ENCODE results near the gene ADAR.

The ADAR gene

DNA sequence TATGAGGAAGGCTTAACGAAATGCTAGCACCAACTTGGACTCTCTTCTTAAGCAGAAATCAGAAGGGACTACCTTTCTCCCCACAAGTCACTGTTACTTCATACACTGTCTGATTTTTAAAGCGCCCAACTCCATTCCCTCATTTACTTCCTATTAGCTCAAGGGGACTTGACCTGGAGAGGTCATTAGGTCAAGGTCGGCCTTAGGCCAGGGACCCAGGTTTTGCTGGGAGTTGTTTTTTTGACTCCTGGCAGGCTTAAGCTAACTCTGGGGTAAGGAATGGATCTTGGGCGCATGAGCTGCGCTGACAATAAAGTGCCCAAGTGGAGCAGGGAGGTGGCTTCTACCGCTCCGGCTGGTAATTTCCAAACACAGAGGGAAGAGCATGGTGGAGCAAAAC is 16.8 kb downstream of the ADAR start:
- Histone ChIP-seq H3K9me3 (ENCODE audit: control insufficient read depth, low read length) (no peaks in the 10 kb centered on the region), H3K27me3 (ENCODE audit: control insufficient read depth, insufficient read depth, low read length) (no peaks in the 10 kb centered on the region), H3K4me1 (ENCODE audit: control insufficient read depth, insufficient read depth, low read length) (no peaks in the 10 kb centered on the region), H3K9ac (ENCODE audit: low read length) (no peak overlapping the region), H3K4me3 (ENCODE audit: low read length) (no peak overlapping the region), H3K36me3 (ENCODE audit: control insufficient read depth, insufficient read depth, low read length) (peaks cover 49% of the 10 kb centered on the region)

DNA sequence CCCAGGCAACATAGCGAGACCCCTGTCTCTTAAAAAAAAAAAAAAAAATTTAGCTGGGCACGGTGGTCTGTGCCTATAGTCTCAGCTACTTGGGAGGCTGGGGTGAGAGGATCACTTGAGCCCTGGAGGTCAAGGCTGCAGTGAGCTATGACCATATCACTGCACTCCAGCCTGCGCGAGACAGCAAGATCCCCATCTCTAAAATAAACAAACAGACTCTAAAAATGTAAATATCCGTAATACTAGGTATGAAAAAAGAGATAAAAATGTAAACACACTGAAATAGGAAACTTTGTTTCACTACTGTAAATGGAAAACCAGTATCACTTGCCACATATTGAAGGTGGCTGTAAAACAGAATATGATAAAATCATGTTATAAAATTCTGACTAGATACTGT is 17.2 kb downstream of the ADAR start:
- Histone ChIP-seq H3K36me3 (ENCODE audit: control insufficient read depth, insufficient read depth, low read length) (peaks cover 51% of the 10 kb centered on the region), H3K9ac (ENCODE audit: low read length) (no peak overlapping the region), H3K27me3 (ENCODE audit: control insufficient read depth, insufficient read depth, low read length) (no peaks in the 10 kb centered on the region), H3K4me3 (ENCODE audit: low read length) (no peak overlapping the region), H3K4me1 (ENCODE audit: control insufficient read depth, insufficient read depth, low read length) (no peaks in the 10 kb centered on the region), H3K9me3 (ENCODE audit: control insufficient read depth, low read length) (no peaks in the 10 kb centered on the region)

DNA sequence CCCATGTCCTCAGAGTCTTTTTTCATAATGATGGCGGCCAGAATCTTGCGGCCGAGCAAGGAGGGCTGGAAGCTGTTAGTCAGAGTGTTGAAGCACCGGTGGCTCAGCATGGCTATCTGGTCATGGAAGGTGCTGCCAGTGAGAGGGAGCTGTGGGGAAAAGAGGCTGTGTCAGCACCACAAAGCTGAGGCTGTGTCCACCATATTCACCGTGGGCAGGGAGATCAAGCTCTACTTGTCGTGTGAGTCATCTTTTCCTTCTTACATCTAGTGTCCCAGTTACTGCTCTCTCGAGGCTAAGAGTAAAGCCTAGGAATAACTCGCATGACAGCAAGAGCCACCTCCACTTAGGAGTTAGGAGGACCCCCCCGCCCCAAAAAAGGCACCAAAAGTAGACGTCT is 18.2 kb downstream of the ADAR start:
- Histone ChIP-seq H3K27me3 (ENCODE audit: control insufficient read depth, insufficient read depth, low read length) (no peaks in the 10 kb centered on the region), H3K4me1 (ENCODE audit: control insufficient read depth, insufficient read depth, low read length) (no peaks in the 10 kb centered on the region), H3K36me3 (ENCODE audit: control insufficient read depth, insufficient read depth, low read length) (peaks cover 55% of the 10 kb centered on the region)

DNA sequence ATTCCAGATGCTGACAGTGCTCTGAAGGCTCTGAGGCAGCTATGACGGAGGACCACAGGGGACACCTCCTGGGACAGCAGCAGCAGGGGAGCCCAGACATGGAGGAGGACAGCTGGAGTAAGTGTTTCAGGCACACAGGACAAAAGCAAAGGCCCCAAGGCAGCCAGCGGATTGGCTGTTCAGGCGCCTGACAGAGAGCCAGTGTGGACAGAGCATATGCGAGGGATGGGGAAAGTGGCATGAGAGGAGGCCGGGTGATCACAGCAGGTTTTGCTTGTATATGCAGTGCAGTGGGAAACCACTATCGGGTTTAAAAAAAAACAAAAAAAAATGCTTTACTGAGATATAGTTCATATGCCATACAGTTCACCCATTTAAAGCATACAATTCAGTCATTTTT is 21.3 kb downstream of the ADAR start:
- H3K36me3 ChIP-seq (ENCODE audit: control insufficient read depth, insufficient read depth, low read length) = peaks cover 63% of the 10 kb centered on the region
- no peaks in the 10 kb centered on the region for H3K4me1 ChIP-seq (ENCODE audit: control insufficient read depth, insufficient read depth, low read length)

More for the DNA sequence above, 18.2 kb downstream of the ADAR start:
- Histone ChIP-seq H3K9ac (ENCODE audit: low read length) (no peak overlapping the region), H3K4me3 (ENCODE audit: low read length) (no peak overlapping the region), H3K9me3 (ENCODE audit: control insufficient read depth, low read length) (no peaks in the 10 kb centered on the region)

DNA sequence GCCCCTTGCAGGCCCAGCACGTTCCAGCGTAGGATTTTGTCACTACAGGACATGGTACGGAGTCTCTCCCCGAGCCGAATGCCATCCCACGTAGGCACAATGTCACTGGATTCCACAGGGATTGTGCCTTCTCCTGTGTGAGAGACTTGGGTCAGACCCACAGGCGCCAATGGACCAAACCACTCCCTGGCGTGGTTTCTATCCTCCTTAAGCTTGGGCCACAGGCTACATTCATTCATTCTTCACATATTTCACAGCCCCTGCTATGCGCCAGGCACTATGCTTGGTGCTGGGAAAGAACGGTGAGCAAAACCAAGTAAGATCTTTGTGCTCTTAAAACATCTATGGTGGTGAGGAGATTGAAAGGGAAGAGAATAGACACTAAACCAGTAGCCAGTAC is 21.8 kb downstream of the ADAR start:
- Histone ChIP-seq H3K4me1 (ENCODE audit: control insufficient read depth, insufficient read depth, low read length) (no peaks in the 10 kb centered on the region), H3K9ac (ENCODE audit: low read length) (no peak overlapping the region), H3K9me3 (ENCODE audit: control insufficient read depth, low read length) (no peaks in the 10 kb centered on the region), H3K4me3 (ENCODE audit: low read length) (no peak overlapping the region), H3K27me3 (ENCODE audit: control insufficient read depth, insufficient read depth, low read length) (no peaks in the 10 kb centered on the region), H3K36me3 (ENCODE audit: control insufficient read depth, insufficient read depth, low read length) (peaks cover 63% of the 10 kb centered on the region)

More for the DNA sequence above, 21.3 kb downstream of the ADAR start:
- no peak overlapping the region for H3K9ac ChIP-seq (ENCODE audit: low read length)
- H3K4me3 ChIP-seq (ENCODE audit: low read length) = no peak overlapping the region
- no peaks in the 10 kb centered on the region for H3K9me3 ChIP-seq (ENCODE audit: control insufficient read depth, low read length)
- no peaks in the 10 kb centered on the region for H3K27me3 ChIP-seq (ENCODE audit: control insufficient read depth, insufficient read depth, low read length)

DNA sequence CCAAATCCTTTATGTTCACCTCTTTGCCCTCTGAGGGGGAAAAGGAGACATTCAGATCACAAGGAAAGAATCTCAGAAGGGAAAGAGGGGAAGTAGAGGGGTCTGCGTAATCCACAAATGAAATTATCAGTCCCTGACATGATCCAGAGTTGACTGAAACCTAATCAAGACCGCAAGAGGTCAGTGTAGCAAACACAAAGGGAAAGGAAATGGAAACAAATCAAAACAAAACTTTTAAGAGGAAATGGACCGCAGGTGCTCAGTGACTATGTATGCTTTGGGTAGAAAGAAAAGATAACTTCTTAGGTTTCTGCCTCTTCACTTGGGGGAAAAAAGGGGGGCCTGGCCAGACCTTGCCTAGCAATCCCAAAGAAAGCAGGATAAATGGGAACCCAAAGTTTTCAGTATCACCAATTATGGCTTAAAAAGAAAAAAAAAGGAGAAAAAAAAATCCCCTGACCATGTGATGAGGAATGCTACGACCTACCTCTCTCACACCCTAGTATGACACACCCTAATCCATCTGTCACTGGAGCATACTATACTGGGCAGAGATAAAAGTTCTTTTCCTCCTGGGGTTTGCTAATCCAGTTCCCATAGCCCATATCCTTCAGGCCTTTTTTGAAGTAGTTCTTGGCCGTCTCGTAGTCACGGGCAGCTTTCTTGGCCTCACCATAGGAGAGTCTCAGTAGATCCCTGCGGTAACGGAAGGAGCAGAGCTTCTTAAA is 23.6 kb downstream of the ADAR start:
- Histone ChIP-seq H3K4me1 (ENCODE audit: control insufficient read depth, insufficient read depth, low read length) (no peaks in the 10 kb centered on the region), H3K9me3 (ENCODE audit: control insufficient read depth, low read length) (no peaks in the 10 kb centered on the region), H3K9ac (ENCODE audit: low read length) (no peak overlapping the region), H3K4me3 (ENCODE audit: low read length) (no peak overlapping the region), H3K36me3 (ENCODE audit: control insufficient read depth, insufficient read depth, low read length) (peaks cover 54% of the 10 kb centered on the region), H3K27me3 (ENCODE audit: control insufficient read depth, insufficient read depth, low read length) (no peaks in the 10 kb centered on the region)

DNA sequence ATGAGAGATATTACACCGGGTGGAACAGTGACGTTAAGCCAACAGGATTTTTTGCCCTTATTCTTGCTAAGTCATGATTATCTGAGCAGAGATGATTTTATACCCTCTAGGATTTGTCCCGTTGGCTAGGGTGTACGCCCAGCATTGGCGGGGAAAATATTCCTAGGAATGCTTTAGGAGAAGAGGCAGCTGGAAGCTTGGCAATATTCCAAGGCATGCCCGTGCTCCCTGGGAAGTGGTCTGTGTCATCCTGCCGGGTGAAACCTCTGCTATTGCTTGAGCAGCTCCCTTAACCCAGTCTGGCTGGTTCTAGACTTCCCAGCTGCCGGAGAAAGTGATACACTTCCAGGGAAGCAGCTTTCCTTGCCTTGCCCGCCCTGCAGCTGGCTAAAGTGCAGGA is 24.2 kb downstream of the ADAR start:
- no peaks in the 10 kb centered on the region for H3K9me3 ChIP-seq (ENCODE audit: control insufficient read depth, low read length)
- no peak overlapping the region for H3K9ac ChIP-seq (ENCODE audit: low read length)
- H3K27me3 ChIP-seq (ENCODE audit: control insufficient read depth, insufficient read depth, low read length) = no peaks in the 10 kb centered on the region
- no peak overlapping the region for H3K4me3 ChIP-seq (ENCODE audit: low read length)
- peaks cover 49% of the 10 kb centered on the region for H3K36me3 ChIP-seq (ENCODE audit: control insufficient read depth, insufficient read depth, low read length)
- H3K4me1 ChIP-seq (ENCODE audit: control insufficient read depth, insufficient read depth, low read length) = no peaks in the 10 kb centered on the region

DNA sequence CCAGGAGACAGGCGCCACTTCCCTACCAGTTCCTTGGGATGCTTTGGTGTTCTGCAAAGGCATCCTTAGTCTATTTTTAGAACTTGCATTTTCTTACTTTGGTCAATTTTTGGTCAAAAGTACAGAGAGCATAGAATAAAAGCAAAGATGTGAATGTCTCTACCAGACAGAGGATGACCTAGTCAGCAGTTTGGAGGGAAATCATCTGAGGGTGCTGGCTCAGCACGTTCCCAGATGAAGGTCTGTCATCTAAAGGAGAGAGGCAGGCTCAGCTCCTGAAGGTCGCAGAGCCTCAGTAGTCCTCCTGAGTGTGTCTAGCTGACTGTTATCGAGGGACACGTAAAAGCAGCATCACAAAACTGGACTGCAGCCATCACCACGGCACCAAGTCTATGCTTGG is 25.1 kb downstream of the ADAR start:
- H3K4me3 ChIP-seq (ENCODE audit: low read length) = no peak overlapping the region
- H3K4me1 ChIP-seq (ENCODE audit: control insufficient read depth, insufficient read depth, low read length) = no peaks in the 10 kb centered on the region
- peaks cover 40% of the 10 kb centered on the region for H3K36me3 ChIP-seq (ENCODE audit: control insufficient read depth, insufficient read depth, low read length)
- H3K9ac ChIP-seq (ENCODE audit: low read length) = no peak overlapping the region
- H3K27me3 ChIP-seq (ENCODE audit: control insufficient read depth, insufficient read depth, low read length) = no peaks in the 10 kb centered on the region
- H3K9me3 ChIP-seq (ENCODE audit: control insufficient read depth, low read length) = no peaks in the 10 kb centered on the region

DNA sequence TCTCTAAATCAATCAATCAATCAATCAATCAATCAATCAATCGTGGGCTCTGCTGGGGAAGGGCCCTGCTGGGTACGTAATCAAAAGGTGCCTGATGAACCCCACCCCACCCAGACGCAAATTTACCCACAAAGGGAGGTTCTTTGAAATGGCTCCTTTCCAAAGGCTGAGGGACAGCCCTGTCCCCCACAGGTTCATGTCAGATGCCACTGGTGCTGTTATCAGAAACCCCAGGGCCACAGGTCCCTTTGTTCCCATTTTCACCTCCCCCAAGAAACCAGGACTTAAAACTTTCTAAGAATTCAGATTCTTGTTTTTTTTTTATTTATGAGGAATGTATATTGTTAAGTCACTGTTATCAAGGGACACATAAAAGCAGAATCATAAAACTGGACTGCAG is 26.2 kb downstream of the ADAR start:
- H3K4me1 ChIP-seq (ENCODE audit: control insufficient read depth, insufficient read depth, low read length) = no peaks in the 10 kb centered on the region
- H3K4me3 ChIP-seq (ENCODE audit: low read length) = no peak overlapping the region
- no peaks in the 10 kb centered on the region for H3K9me3 ChIP-seq (ENCODE audit: control insufficient read depth, low read length)
- H3K9ac ChIP-seq (ENCODE audit: low read length) = no peak overlapping the region
- peaks cover 34% of the 10 kb centered on the region for H3K36me3 ChIP-seq (ENCODE audit: control insufficient read depth, insufficient read depth, low read length)
- H3K27me3 ChIP-seq (ENCODE audit: control insufficient read depth, insufficient read depth, low read length) = no peaks in the 10 kb centered on the region

DNA sequence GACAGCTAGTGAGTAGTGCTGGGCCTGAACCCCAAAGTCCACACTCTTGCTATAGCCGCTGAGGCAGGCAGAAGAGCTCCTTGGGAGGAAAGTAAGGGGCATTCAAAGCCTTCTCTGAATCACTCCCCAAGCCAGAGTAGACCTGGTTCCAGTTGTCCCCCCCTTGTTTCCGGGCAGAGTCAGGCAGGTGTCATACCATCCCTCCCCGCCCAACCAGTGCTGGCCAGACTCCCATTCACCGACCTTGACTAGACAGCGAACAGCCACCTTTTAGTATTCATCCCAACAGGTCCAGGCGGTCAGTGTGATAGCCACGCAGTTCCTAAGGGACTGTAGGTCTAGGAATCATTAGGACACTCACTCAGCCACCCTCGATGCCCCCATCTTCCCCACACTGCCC is 28.6 kb downstream of the ADAR start:
- no peak overlapping the region for H3K4me3 ChIP-seq (ENCODE audit: low read length)
- H3K9ac ChIP-seq (ENCODE audit: low read length) = no peak overlapping the region
- H3K4me1 ChIP-seq (ENCODE audit: control insufficient read depth, insufficient read depth, low read length) = no peaks in the 10 kb centered on the region
- H3K36me3 ChIP-seq (ENCODE audit: control insufficient read depth, insufficient read depth, low read length) = peaks cover 16% of the 10 kb centered on the region
- no peaks in the 10 kb centered on the region for H3K27me3 ChIP-seq (ENCODE audit: control insufficient read depth, insufficient read depth, low read length)
- H3K9me3 ChIP-seq (ENCODE audit: control insufficient read depth, low read length) = no peaks in the 10 kb centered on the region

DNA sequence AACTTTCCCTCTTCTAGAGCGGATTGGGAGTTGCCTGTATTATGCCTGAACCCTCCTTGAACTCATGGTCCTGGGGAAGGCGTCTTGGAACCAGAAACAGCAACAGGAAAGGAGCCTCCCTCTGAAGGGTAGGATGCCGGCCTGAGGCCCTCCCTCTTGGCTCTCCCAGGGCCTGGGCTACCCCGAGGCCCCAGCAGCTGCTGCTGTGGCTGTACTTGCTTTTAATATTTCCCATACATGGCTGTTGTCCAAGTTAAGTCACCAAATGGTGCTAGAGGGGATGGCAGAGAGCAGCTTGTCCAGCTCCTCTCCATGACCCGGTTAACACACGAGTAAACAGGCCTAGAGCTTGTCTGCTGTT is 29.9 kb downstream of the ADAR start:
- H3K27me3 ChIP-seq (ENCODE audit: control insufficient read depth, insufficient read depth, low read length) = no peaks in the 10 kb centered on the region
- no peak overlapping the region for H3K4me3 ChIP-seq (ENCODE audit: low read length)
- H3K9me3 ChIP-seq (ENCODE audit: control insufficient read depth, low read length) = no peaks in the 10 kb centered on the region
- peaks cover 5% of the 10 kb centered on the region for H3K36me3 ChIP-seq (ENCODE audit: control insufficient read depth, insufficient read depth, low read length)
- no peak overlapping the region for H3K9ac ChIP-seq (ENCODE audit: low read length)
- H3K4me1 ChIP-seq (ENCODE audit: control insufficient read depth, insufficient read depth, low read length) = no peaks in the 10 kb centered on the region

DNA sequence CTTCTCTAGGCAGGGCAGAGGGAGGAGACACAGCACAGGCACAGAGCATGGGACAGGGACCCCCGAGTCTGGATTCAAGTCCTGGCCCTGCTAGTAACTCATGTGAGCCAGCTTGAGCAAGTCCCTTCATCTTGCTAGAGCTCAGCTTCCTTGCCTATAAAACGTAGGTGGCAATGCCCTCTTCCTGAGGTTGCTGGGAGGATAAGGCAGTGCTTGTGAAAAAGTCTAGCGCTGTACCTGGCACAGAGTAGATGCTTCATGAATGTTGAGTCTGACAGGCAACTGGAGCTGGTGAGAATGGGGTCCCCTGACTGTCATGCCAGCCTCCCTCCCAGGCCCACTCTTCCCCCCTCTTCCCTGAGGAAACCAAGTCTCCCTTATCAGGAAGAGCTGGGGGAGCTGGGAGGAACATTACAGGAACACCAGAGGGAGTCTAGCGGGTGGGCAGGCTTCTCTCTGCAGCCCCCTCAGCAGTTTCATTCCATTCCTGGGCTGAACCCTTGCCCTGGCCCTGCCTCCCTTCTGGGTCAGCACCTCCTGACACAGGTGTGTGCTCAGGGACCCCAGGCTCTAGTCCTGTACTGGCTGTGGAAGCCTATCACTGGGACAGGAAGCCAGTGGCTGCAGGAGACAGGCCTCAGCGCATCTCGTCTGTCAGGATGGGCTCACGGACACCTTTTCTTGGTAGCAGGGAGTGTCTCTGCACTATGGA is 30.5 kb downstream of the ADAR start:
- Histone ChIP-seq H3K36me3 (ENCODE audit: control insufficient read depth, insufficient read depth, low read length) (no peaks in the 10 kb centered on the region), H3K9me3 (ENCODE audit: control insufficient read depth, low read length) (no peaks in the 10 kb centered on the region), H3K4me3 (ENCODE audit: low read length) (no peak overlapping the region), H3K9ac (ENCODE audit: low read length) (no peak overlapping the region), H3K27me3 (ENCODE audit: control insufficient read depth, insufficient read depth, low read length) (no peaks in the 10 kb centered on the region), H3K4me1 (ENCODE audit: control insufficient read depth, insufficient read depth, low read length) (no peaks in the 10 kb centered on the region)

Data from mucosa of stomach (tissue), 1 donor.